ENCODE results near the gene HOXA2.

Gene HOXA2

DNA sequence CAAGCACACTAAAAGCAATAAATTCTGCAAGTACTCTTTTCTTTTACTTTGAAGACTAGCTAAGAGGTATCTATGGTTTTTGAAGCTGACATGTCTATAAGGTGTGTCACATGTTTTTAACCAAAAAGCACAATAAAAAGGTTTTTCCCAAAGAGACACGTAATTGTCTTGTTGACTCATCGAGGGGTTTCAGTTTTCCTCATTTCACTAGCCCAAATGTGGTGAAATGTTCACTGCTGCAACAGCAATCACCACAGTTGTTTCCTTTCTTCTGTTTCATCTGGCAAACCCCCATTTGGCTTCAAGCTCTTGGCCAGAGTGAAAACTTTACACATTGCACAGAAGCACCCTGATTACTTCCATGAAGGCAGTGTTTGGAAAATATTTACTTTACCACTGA lies 31.9 kb upstream of the HOXA2 start:
- H3F3A ChIP-seq (ENCODE audit: insufficient read depth), result peaks cover 7% of the 10 kb centered on the region; the same call in 1 of the 2 replicates
- H3K27me3 ChIP-seq (ENCODE audit: low read length), result no peaks in the 10 kb centered on the region
- H3K4me2 ChIP-seq (ENCODE audit: low read depth, low read length, poor library complexity, severe bottlenecking), result no peak overlapping the region
- no peaks in the 10 kb centered on the region for H3K9me2 ChIP-seq (replicated peaks; ENCODE audit: insufficient read depth, low read length)
- no peaks in the 10 kb centered on the region for H3K9me3 ChIP-seq (ENCODE audit: insufficient read depth, low read length)
- TF ChIP-seq, protein P1, sequence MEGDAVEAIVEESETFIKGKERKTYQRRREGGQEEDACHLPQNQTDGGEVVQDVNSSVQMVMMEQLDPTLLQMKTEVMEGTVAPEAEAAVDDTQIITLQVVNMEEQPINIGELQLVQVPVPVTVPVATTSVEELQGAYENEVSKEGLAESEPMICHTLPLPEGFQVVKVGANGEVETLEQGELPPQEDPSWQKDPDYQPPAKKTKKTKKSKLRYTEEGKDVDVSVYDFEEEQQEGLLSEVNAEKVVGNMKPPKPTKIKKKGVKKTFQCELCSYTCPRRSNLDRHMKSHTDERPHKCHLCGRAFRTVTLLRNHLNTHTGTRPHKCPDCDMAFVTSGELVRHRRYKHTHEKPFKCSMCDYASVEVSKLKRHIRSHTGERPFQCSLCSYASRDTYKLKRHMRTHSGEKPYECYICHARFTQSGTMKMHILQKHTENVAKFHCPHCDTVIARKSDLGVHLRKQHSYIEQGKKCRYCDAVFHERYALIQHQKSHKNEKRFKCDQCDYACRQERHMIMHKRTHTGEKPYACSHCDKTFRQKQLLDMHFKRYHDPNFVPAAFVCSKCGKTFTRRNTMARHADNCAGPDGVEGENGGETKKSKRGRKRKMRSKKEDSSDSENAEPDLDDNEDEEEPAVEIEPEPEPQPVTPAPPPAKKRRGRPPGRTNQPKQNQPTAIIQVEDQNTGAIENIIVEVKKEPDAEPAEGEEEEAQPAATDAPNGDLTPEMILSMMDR (IDR thresholded peaks at IDR 0.05; ENCODE audit: insufficient read depth, low read length, poor library complexity, severe bottlenecking), result no peak
- TF ChIP-seq EZH2phosphoT487 (conservative IDR thresholded peaks at IDR 0.05; ENCODE audit: low read length), result no peak
- H2AFZ ChIP-seq (ENCODE audit: low read depth, low read length, severe bottlenecking), result no peak overlapping the region
- H3K4me3 ChIP-seq (ENCODE audit: insufficient read depth, low read length, poor library complexity, severe bottlenecking), result no peak overlapping the region
- H3K79me2 ChIP-seq (ENCODE audit: insufficient read depth, low read length), result no peaks in the 10 kb centered on the region
- H3K27ac ChIP-seq (ENCODE audit: low read depth, low read length), result no peak overlapping the region
- H4K20me1 ChIP-seq (ENCODE audit: low read depth, low read length), result no peaks in the 10 kb centered on the region
- H3K9ac ChIP-seq (ENCODE audit: low read length), result no peak overlapping the region
- H3K36me3 ChIP-seq (ENCODE audit: low read length), result no peaks in the 10 kb centered on the region

- Histone ChIP-seq H3K4me2 (ENCODE audit: low read depth, low read length, poor library complexity, severe bottlenecking) (no peak overlapping the region), H3K9ac (ENCODE audit: low read length) (no peak overlapping the region), H3K9me3 (ENCODE audit: insufficient read depth, low read length) (no peaks in the 10 kb centered on the region), H3K79me2 (ENCODE audit: insufficient read depth, low read length) (no peaks in the 10 kb centered on the region), H3K27ac (ENCODE audit: low read depth, low read length) (no peak overlapping the region), H3K27me3 (ENCODE audit: low read length) (no peaks in the 10 kb centered on the region), H3K9me2 (replicated peaks; ENCODE audit: insufficient read depth, low read length) (no peaks in the 10 kb centered on the region), H4K20me1 (ENCODE audit: low read depth, low read length) (no peaks in the 10 kb centered on the region), H2AFZ (ENCODE audit: low read depth, low read length, severe bottlenecking) (no peak overlapping the region), H3F3A (ENCODE audit: insufficient read depth) (peaks cover 7% of the 10 kb centered on the region; the same call in 1 of the 2 replicates), H3K36me3 (ENCODE audit: low read length) (no peaks in the 10 kb centered on the region), H3K4me3 (ENCODE audit: insufficient read depth, low read length, poor library complexity, severe bottlenecking) (no peak overlapping the region)
- no peak for TF ChIP-seq EZH2phosphoT487 (conservative IDR thresholded peaks at IDR 0.05; ENCODE audit: low read length)
- TF ChIP-seq, protein P1 (IDR thresholded peaks at IDR 0.05; ENCODE audit: insufficient read depth, low read length, poor library complexity, severe bottlenecking), result no peak
Measured at GRCh38 chr7:27133409-27134231, 31.1 kb upstream of the HOXA2 start.

GRCh38 chr7:27132978-27133377 lies 30.5 kb upstream of the HOXA2 start:
- Histone ChIP-seq H2AFZ (ENCODE audit: low read depth, low read length, severe bottlenecking) (no peak overlapping the region), H4K20me1 (ENCODE audit: low read depth, low read length) (no peaks in the 10 kb centered on the region), H3K79me2 (ENCODE audit: insufficient read depth, low read length) (no peaks in the 10 kb centered on the region), H3K4me3 (ENCODE audit: insufficient read depth, low read length, poor library complexity, severe bottlenecking) (no peak overlapping the region), H3K9ac (ENCODE audit: low read length) (no peak overlapping the region), H3K9me2 (replicated peaks; ENCODE audit: insufficient read depth, low read length) (no peaks in the 10 kb centered on the region), H3K4me2 (ENCODE audit: low read depth, low read length, poor library complexity, severe bottlenecking) (no peak overlapping the region), H3F3A (ENCODE audit: insufficient read depth) (peaks cover 7% of the 10 kb centered on the region; the same call in 1 of the 2 replicates), H3K36me3 (ENCODE audit: low read length) (no peaks in the 10 kb centered on the region), H3K9me3 (ENCODE audit: insufficient read depth, low read length) (no peaks in the 10 kb centered on the region), H3K27ac (ENCODE audit: low read depth, low read length) (no peak overlapping the region), H3K27me3 (ENCODE audit: low read length) (no peaks in the 10 kb centered on the region)
- TF ChIP-seq, protein P1 (IDR thresholded peaks at IDR 0.05; ENCODE audit: insufficient read depth, low read length, poor library complexity, severe bottlenecking), result no peak
- TF ChIP-seq EZH2phosphoT487 (conservative IDR thresholded peaks at IDR 0.05; ENCODE audit: low read length), result no peak

Data from SU-DHL-6 (cell line).